HEK293 (cell line): ENCODE data around the gene SLC46A1.

Experiments used
- CTCF ChIA-PET: fragments of 350-600 bp; formaldehyde crosslinking; extraction: SDS; loops from one replicate; lab custom pipeline; 2021; ENCODE audit warnings: antibody characterized with exemption; lab: Yijun Ruan, JAX
- POLR2A ChIA-PET: fragments of 300-600 bp; formaldehyde crosslinking; extraction: SDS; loops from one replicate; lab custom pipeline; 2020; ENCODE audit warnings: antibody characterized with exemption, inconsistent platforms; lab: Yijun Ruan, JAX
- H3K27ac ChIP-seq: fragments of 200-500 bp; sonication (Bioruptor generic); 2 replicates; pipeline ENCODE4 v1.5.1; 2014; ENCODE audit warnings: low read depth, low read length, control low read depth, inconsistent platforms; ENCODE audit errors: extremely low read depth
- H3K36me3 ChIP-seq, 2 experiments: fragments of 200-500 bp in 1 of 2; sonication (Bioruptor generic) in 1 of 2; 1 replicate in 1 of 2; 2 replicates in 1 of 2; pipeline ENCODE4 v1.5.1; 2014 to 2017; ENCODE audit warnings: inconsistent platforms in 2 of 2, low read length in 2 of 2; ENCODE audit not compliant: control insufficient read depth in 2 of 2, insufficient read depth in 1 of 2
- H3K4me1 ChIP-seq: fragments of 200-500 bp; sonication (Bioruptor generic); 2 replicates; pipeline ENCODE4 v1.5.1; 2014; ENCODE audit warnings: mild to moderate bottlenecking, low read length, inconsistent platforms; ENCODE audit not compliant: control insufficient read depth, insufficient read depth
- H3K4me3 ChIP-seq: 2 replicates; pipeline ENCODE4 v1.5.1; 2011; ENCODE audit warnings: low read depth, mild to moderate bottlenecking, control low read depth, low read length, moderate library complexity
- H3K9me3 ChIP-seq: fragments of 200-500 bp; sonication (Bioruptor generic); 2 replicates; pipeline ENCODE4 v1.5.1; 2014; ENCODE audit warnings: low read depth, low read length, inconsistent platforms; ENCODE audit not compliant: control insufficient read depth, insufficient read depth
- OSR2 ChIP-seq: fragments of 450-650 bp; formaldehyde crosslinking; IDR thresholded peaks from 2 replicates; pipeline ENCODE4 v1.5.1; 2016; ENCODE audit warnings: missing biosample characterization, missing genetic modification characterization
- PRDM1 ChIP-seq: fragments of 450-650 bp; formaldehyde crosslinking; IDR thresholded peaks from 2 replicates; pipeline ENCODE4; 2016; ENCODE audit warnings: missing biosample characterization, missing genetic modification characterization
- SETDB1 ChIP-seq: IDR thresholded peaks from one replicate; pipeline ENCODE4 v1.6.1; 2017; ENCODE audit warnings: mild to moderate bottlenecking, low read length, moderate library complexity, mixed read lengths; ENCODE audit not compliant: insufficient read length
- SP7 ChIP-seq: fragments of 450-650 bp; formaldehyde crosslinking; IDR thresholded peaks from 2 replicates; pipeline ENCODE4 v1.5.1; 2016; ENCODE audit warnings: missing biosample characterization, missing genetic modification characterization
- TSHZ1 ChIP-seq: fragments of 450-650 bp; formaldehyde crosslinking; IDR thresholded peaks from 2 replicates; pipeline ENCODE4 v1.5.1; 2016; ENCODE audit warnings: missing biosample characterization, missing genetic modification characterization, borderline replicate concordance
- WT1 ChIP-seq: fragments of 450-650 bp; formaldehyde crosslinking; IDR thresholded peaks from 2 replicates; pipeline ENCODE4 v1.5.1; 2016; ENCODE audit warnings: missing biosample characterization, missing genetic modification characterization
- ZBTB17 ChIP-seq: fragments of 450-650 bp; formaldehyde crosslinking; IDR thresholded peaks from 2 replicates; pipeline ENCODE4 v1.5.1; 2016; ENCODE audit warnings: missing biosample characterization, missing genetic modification characterization
- ZNF114 ChIP-seq: fragments of 450-650 bp; formaldehyde crosslinking; IDR thresholded peaks from 2 replicates; pipeline ENCODE4 v1.5.0; 2017; ENCODE audit warnings: missing biosample characterization, missing genetic modification characterization
- ZNF121 ChIP-seq: fragments of 450-650 bp; formaldehyde crosslinking; IDR thresholded peaks from 2 replicates; pipeline ENCODE4 v1.5.1; 2016; ENCODE audit warnings: missing biosample characterization, missing genetic modification characterization
- ZNF211 ChIP-seq: fragments of 450-650 bp; formaldehyde crosslinking; IDR thresholded peaks from 2 replicates; pipeline ENCODE4 v1.5.1; 2016; ENCODE audit warnings: low read depth, missing biosample characterization, missing genetic modification characterization
- ZNF292 ChIP-seq: fragments of 450-650 bp; formaldehyde crosslinking; IDR thresholded peaks from 2 replicates; pipeline ENCODE4 v1.5.1; 2016; ENCODE audit warnings: low read depth, missing biosample characterization, missing genetic modification characterization, borderline replicate concordance
- ZNF362 ChIP-seq: fragments of 450-650 bp; formaldehyde crosslinking; IDR thresholded peaks from 2 replicates; pipeline ENCODE4 v1.5.1; 2016; ENCODE audit warnings: missing biosample characterization, missing genetic modification characterization
- ZNF394 ChIP-seq: fragments of 450-650 bp; formaldehyde crosslinking; IDR thresholded peaks from 2 replicates; pipeline ENCODE4 v1.5.1; 2016; ENCODE audit warnings: missing biosample characterization, missing genetic modification characterization, mild to moderate bottlenecking, moderate library complexity, borderline replicate concordance
- ZNF521 ChIP-seq: fragments of 450-650 bp; formaldehyde crosslinking; IDR thresholded peaks from 2 replicates; pipeline ENCODE4 v1.5.1; 2017; ENCODE audit warnings: missing biosample characterization, mild to moderate bottlenecking, missing genetic modification characterization
- ZNF558 ChIP-seq: fragments of 450-650 bp; formaldehyde crosslinking; IDR thresholded peaks from 2 replicates; pipeline ENCODE4 v1.5.1; 2016; ENCODE audit warnings: missing biosample characterization, missing genetic modification characterization
- ZNF585B ChIP-seq: fragments of 450-650 bp; formaldehyde crosslinking; IDR thresholded peaks from 2 replicates; pipeline ENCODE4 v1.5.1; 2016; ENCODE audit warnings: missing biosample characterization, missing genetic modification characterization
- ZNF626 ChIP-seq: fragments of 450-650 bp; sonication (Bioruptor Pico); formaldehyde crosslinking; IDR thresholded peaks from 2 replicates; pipeline ENCODE4 v1.5.1; 2018; ENCODE audit warnings: missing biosample characterization, missing genetic modification characterization, inconsistent platforms
- ZNF629 ChIP-seq: fragments of 450-650 bp; formaldehyde crosslinking; IDR thresholded peaks from 2 replicates; pipeline ENCODE4 v1.5.1; 2017; ENCODE audit warnings: missing biosample characterization, missing genetic modification characterization
- ZNF654 ChIP-seq: fragments of 450-650 bp; formaldehyde crosslinking; IDR thresholded peaks from 2 replicates; pipeline ENCODE4 v1.5.1; 2016; ENCODE audit warnings: low read depth, missing biosample characterization, missing genetic modification characterization
- ZNF670 ChIP-seq: fragments of 450-650 bp; formaldehyde crosslinking; IDR thresholded peaks from 2 replicates; pipeline ENCODE4 v1.5.1; 2016; ENCODE audit warnings: missing biosample characterization, missing genetic modification characterization, low read depth
- ZNF830 ChIP-seq: fragments of 450-650 bp; IDR thresholded peaks from 2 replicates; pipeline ENCODE4 v1.5.0; 2018; ENCODE audit warnings: missing biosample characterization, missing genetic modification characterization, low read depth, mild to moderate bottlenecking, moderate library complexity
- ZSCAN5A ChIP-seq: fragments of 450-650 bp; formaldehyde crosslinking; IDR thresholded peaks from 2 replicates; pipeline ENCODE4 v1.5.1; 2016; ENCODE audit warnings: missing biosample characterization, missing genetic modification characterization
- TF ChIP-seq, protein P1 (sequence below): fragments of 450-650 bp; formaldehyde crosslinking; IDR thresholded peaks from 2 replicates; pipeline ENCODE4 v1.5.1; 2016; ENCODE audit warnings: missing biosample characterization, missing genetic modification characterization
- TF ChIP-seq, protein P2 (sequence below): fragments of 450-650 bp; formaldehyde crosslinking; IDR thresholded peaks from 2 replicates; pipeline ENCODE4 v1.5.1; 2016; ENCODE audit warnings: missing biosample characterization, missing genetic modification characterization

The SLC46A1 gene

GRCh38 chr17:28413804-28414203 lies 7.8 kb upstream of the SLC46A1 start (continued):
- TF ChIP-seq TSHZ1 (tag by site-specific recombination): no peak
- TF ChIP-seq ZNF211: no peak
- TF ChIP-seq ZNF830 (tag by site-specific recombination): no peak
- TF ChIP-seq ZNF626: no peak
- no peak for TF ChIP-seq ZNF362 (tag by site-specific recombination)
- TF ChIP-seq ZNF114 (tag by site-specific recombination): no peak
- TF ChIP-seq ZNF521: no peak
- TF ChIP-seq ZNF670 (tag by site-specific recombination): no peak
- TF ChIP-seq OSR2 (tag by site-specific recombination): no peak

GRCh38 chr17:28412099-28412498 lies 6.1 kb upstream of the SLC46A1 start:
- POLR2A ChIA-PET: no interaction called here
- no peaks in the 10 kb centered on the region for H3K4me1 ChIP-seq
- no peaks in the 10 kb centered on the region for H3K36me3 ChIP-seq
- no peaks in the 10 kb centered on the region for H3K9me3 ChIP-seq
- H3K4me3 ChIP-seq: no peak overlapping the region
- TF ChIP-seq, protein P1, sequence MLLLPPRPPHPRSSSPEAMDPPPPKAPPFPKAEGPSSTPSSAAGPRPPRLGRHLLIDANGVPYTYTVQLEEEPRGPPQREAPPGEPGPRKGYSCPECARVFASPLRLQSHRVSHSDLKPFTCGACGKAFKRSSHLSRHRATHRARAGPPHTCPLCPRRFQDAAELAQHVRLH (tag by site-specific recombination): no peak
- TF ChIP-seq SETDB1 (no peak), ZSCAN5A (no peak), PRDM1 (tag by site-specific recombination) (0 out of 2 replicates have a peak, but pooled peaks have one; percentile 24), ZNF585B (tag by site-specific recombination) (no peak), ZNF121 (no peak)
- TF ChIP-seq, all 188 proteins: peak for 1
- CTCF ChIA-PET: interaction anchor here (0.5 kb wide), 1 partner anchor 107 kb away, joined by 3 read pairs; no protein-coding TSS in a partner anchor
- no peak overlapping the region for H3K27ac ChIP-seq

DNA sequence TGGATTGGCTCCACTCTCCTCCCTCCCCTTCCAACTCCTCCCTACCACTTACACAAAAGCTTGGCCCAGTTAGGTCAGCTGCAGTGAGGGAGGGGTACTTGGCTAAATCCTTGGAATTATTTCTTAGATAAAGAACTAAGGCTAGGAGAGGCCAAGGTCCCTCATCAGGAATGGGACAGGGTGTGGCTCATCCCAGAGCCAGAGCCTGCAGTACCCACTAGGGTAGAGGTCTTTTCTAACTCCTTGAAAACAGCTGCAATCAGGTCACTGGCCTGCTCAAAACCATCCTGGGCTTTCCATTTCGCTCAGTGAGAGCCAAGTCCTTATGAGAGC lies 1.9 kb upstream of the SLC46A1 start:
- POLR2A ChIA-PET: interaction anchor here (0.6 to 1.6 kb wide), 5 partner anchors 8 to 995 kb away, joined by 3 to 7 read pairs (median 6); partner anchors contain the start of genes IFT20, POLDIP2 and TNFAIP1

More for the DNA sequence above, 1.9 kb upstream of the SLC46A1 start:
- no peaks in the 10 kb centered on the region for H3K9me3 ChIP-seq
- H3K4me3 ChIP-seq: no peak overlapping the region
- H3K36me3 ChIP-seq: peaks cover 4 to 17% of the 10 kb centered on the region in 2 experiments; a peak in 1 of 3 replicates
- TF ChIP-seq ZNF394 (tag by site-specific recombination): no peak
- TF ChIP-seq, protein P2, sequence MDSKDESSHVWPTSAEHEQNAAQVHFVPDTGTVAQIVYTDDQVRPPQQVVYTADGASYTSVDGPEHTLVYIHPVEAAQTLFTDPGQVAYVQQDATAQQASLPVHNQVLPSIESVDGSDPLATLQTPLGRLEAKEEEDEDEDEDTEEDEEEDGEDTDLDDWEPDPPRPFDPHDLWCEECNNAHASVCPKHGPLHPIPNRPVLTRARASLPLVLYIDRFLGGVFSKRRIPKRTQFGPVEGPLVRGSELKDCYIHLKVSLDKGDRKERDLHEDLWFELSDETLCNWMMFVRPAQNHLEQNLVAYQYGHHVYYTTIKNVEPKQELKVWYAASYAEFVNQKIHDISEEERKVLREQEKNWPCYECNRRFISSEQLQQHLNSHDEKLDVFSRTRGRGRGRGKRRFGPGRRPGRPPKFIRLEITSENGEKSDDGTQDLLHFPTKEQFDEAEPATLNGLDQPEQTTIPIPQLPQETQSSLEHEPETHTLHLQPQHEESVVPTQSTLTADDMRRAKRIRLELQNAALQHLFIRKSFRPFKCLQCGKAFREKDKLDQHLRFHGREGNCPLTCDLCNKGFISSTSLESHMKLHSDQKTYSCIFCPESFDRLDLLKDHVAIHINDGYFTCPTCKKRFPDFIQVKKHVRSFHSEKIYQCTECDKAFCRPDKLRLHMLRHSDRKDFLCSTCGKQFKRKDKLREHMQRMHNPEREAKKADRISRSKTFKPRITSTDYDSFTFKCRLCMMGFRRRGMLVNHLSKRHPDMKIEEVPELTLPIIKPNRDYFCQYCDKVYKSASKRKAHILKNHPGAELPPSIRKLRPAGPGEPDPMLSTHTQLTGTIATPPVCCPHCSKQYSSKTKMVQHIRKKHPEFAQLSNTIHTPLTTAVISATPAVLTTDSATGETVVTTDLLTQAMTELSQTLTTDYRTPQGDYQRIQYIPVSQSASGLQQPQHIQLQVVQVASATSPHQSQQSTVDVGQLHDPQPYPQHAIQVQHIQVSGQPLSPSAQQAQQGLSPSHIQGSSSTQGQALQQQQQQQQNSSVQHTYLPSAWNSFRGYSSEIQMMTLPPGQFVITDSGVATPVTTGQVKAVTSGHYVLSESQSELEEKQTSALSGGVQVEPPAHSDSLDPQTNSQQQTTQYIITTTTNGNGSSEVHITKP (tag by site-specific recombination): peak; percentile 41; the same call in 1 of the 2 replicates
- 0 out of 2 replicates have a peak, but pooled peaks have one; percentile 2 for TF ChIP-seq SP7 (tag by site-specific recombination)
- no peak for TF ChIP-seq ZNF292 (tag by site-specific recombination)
- no peak for TF ChIP-seq ZNF558 (tag by site-specific recombination)
- TF ChIP-seq ZBTB17 (tag by site-specific recombination): peak; percentile 10; the same call in 1 of the 2 replicates
- no peak for TF ChIP-seq ZNF654 (tag by site-specific recombination)
- peak; percentile 12; the same call in 1 of the 2 replicates for TF ChIP-seq WT1 (tag by site-specific recombination)
- 0 out of 2 replicates have a peak, but pooled peaks have one; percentile 5 for TF ChIP-seq ZNF629 (tag by site-specific recombination)
- no peaks in the 10 kb centered on the region for H3K4me1 ChIP-seq
- CTCF ChIA-PET: interaction anchor here (1.4 to 2.9 kb wide), 4 partner anchors 9 to 176 kb away, joined by 3 to 41 read pairs (median 5); no protein-coding TSS in a partner anchor
- peak overlapping the region; percentile 35; the same call in 1 of the 2 replicates for H3K27ac ChIP-seq
